Aorta (tissue), 5 donors: ENCODE data around the gene CLIC3. TPM values are rescaled to one million over a fixed set of nuclear protein-coding genes. Genes with fewer than 3 reads are reported as not detected.

Experiments
- ATAC-seq: fragments of 200-7000 bp; cut with Tn5 transposase; one replicate; pipeline ENCODE4 v1.9.1; 2022; ENCODE audit warnings: moderate library complexity; ENCODE audit not compliant: low FRiP score
- DNase-seq, 2 donors: peaks; one replicate each; pipeline ENCODE4 v3.0.0-alpha.2; 2020
- H3K27ac ChIP-seq, 2 donors: one replicate each; pipeline ENCODE4 v1.5.1; 2013; ENCODE audit warnings: low read length in 2 of 2, mild to moderate bottlenecking in 2 of 2, moderate library complexity in 2 of 2, control low read depth in 1 of 2, inconsistent platforms in 1 of 2, low read depth in 1 of 2
- H3K27me3 ChIP-seq, 2 donors: one replicate each; pipeline ENCODE4 v1.6.1; 2013; ENCODE audit warnings: control low read depth in 1 of 2, low read length in 1 of 2, mild to moderate bottlenecking in 1 of 2, moderate library complexity in 1 of 2; ENCODE audit not compliant: insufficient read depth in 2 of 2, control insufficient read depth in 1 of 2
- H3K36me3 ChIP-seq, 2 donors: one replicate each; pipeline ENCODE4 v1.6.1; 2013; ENCODE audit warnings: control low read depth in 1 of 2, low read length in 1 of 2, mild to moderate bottlenecking in 1 of 2; ENCODE audit not compliant: insufficient read depth in 2 of 2, control insufficient read depth in 1 of 2
- H3K4me1 ChIP-seq, 2 donors: one replicate each; pipeline ENCODE4 v1.6.1; 2013; ENCODE audit warnings: low read length in 2 of 2, control low read depth in 1 of 2, mild to moderate bottlenecking in 1 of 2, moderate library complexity in 1 of 2; ENCODE audit not compliant: insufficient read depth in 2 of 2, control insufficient read depth in 1 of 2
- H3K4me3 ChIP-seq, 2 donors: one replicate each; pipeline ENCODE4 v1.5.1; 2013; ENCODE audit warnings: low read length in 2 of 2, control low read depth in 1 of 2, mild to moderate bottlenecking in 1 of 2
- H3K9me3 ChIP-seq: one replicate; pipeline ENCODE4 v1.6.1; 2013; ENCODE audit warnings: mild to moderate bottlenecking, low read length; ENCODE audit not compliant: control insufficient read depth
- WGBS, 2 donors: extraction: QIAGEN DNeasy Blood & Tissue Kit; methylation state at CpG; one replicate each; pipeline ENCODE4 v1.1.7; 2013; 5-methylcytosine and 5-hydroxymethylcytosine counted together
- intact Hi-C, 2 donors: fragments of 100-400 bp; cut with DNase I; formaldehyde crosslinking; loops; one replicate each; pipeline versions ENCODE4 v1.14.2 to v1.15.0; 2022
- polyA plus RNA-seq, 2 donors: library from polyadenylated mRNA; stranded (reverse); fragments of 200-250 nt; gene quantifications; one replicate each; pipeline ENCODE4 v1.2.3, GENCODE V29; 2013
- total RNA-seq, 2 donors: library from RNA; stranded (reverse); fragmentation: NEBNext Ultra II Directional; extraction: Animal tissue kit (Norgen Biotek cat#: 25700); gene quantifications; one replicate each; pipeline ENCODE4 v1.2.1, GENCODE V29; 2021
- donor health status: healthy with polysubstance abuse.
- donor health status: Bipolar disorder and iron deficiency.
- donor health status: DM: no; HTN: no; CAD: no.
- donor health status: DM: no; HTN: no; CAD: no.
- donor health status: DM: yes; HTN: yes; CAD: no.

Gene CLIC3
- total and polyA plus RNA-seq, 4 donors, result 1.6 to 7.0 (median 5.3) TPM

GRCh38 chr9:136957461-136957860 lies 38.9 kb downstream of the CLIC3 start:
- 100% methylated on average over 1 of the region's 1 CpG for WGBS, 2 donors
- H3K27ac ChIP-seq, result no peak overlapping the region

GRCh38 chr9:136956604-136957003 lies 39.8 kb downstream of the CLIC3 start:
- ATAC-seq, result no peak

More at GRCh38 chr9:136957461-136957860, 38.9 kb downstream of the CLIC3 start:
- ATAC-seq (no peak), DNase-seq (no peak)
- no peaks in the 10 kb centered on the region for H3K36me3 ChIP-seq
- H3K4me3 ChIP-seq, result no peak overlapping the region
- H3K4me1 ChIP-seq, result no peaks in the 10 kb centered on the region
- H3K27me3 ChIP-seq, result no peaks in the 10 kb centered on the region
- intact Hi-C loops, result no loop called here
- H3K9me3 ChIP-seq, result no peaks in the 10 kb centered on the region

GRCh38 chr9:136955943-136956335 lies 40.4 kb downstream of the CLIC3 start:
- Histone ChIP-seq H3K36me3 (no peaks in the 10 kb centered on the region), H3K4me3 (no peak overlapping the region), H3K27me3 (no peaks in the 10 kb centered on the region), H3K27ac (no peak overlapping the region), H3K4me1 (no peaks in the 10 kb centered on the region), H3K9me3 (no peaks in the 10 kb centered on the region)
- 97 to 98% methylated on average over 9 of the region's 9 CpGs for WGBS, 2 donors
- intact Hi-C loops, result loop anchor here in 1 of 2 donors (2.0 kb wide), 1 partner anchor 41 kb away; the partner anchor contains the start of gene CLIC3
- no peak for ATAC-seq
- no peak for DNase-seq

More at GRCh38 chr9:136956604-136957003, 39.8 kb downstream of the CLIC3 start:
- Histone ChIP-seq H3K27ac (no peak overlapping the region), H3K27me3 (no peaks in the 10 kb centered on the region), H3K4me1 (no peaks in the 10 kb centered on the region), H3K9me3 (no peaks in the 10 kb centered on the region), H3K4me3 (no peak overlapping the region), H3K36me3 (no peaks in the 10 kb centered on the region)
- no peak for DNase-seq
- WGBS, 2 donors, result 96 to 100% methylated on average over 4 of the region's 4 CpGs
- intact Hi-C loops, result no loop called here

GRCh38 chr9:136955202-136955942 lies 41.0 kb downstream of the CLIC3 start:
- no peak for DNase-seq
- H3K27ac ChIP-seq, result no peak overlapping the region
- H3K27me3 ChIP-seq, result no peaks in the 10 kb centered on the region
- ATAC-seq, result no peak
- no peaks in the 10 kb centered on the region for H3K9me3 ChIP-seq
- intact Hi-C loops, result loop anchor here in 1 of 2 donors (2.0 kb wide), 1 partner anchor 41 kb away; the partner anchor contains the start of gene CLIC3
- no peak overlapping the region for H3K4me3 ChIP-seq
- no peaks in the 10 kb centered on the region for H3K36me3 ChIP-seq
- no peaks in the 10 kb centered on the region for H3K4me1 ChIP-seq
- WGBS, 2 donors, result 90 to 91% methylated on average over 14 of the region's 14 CpGs

GRCh38 chr9:136954270-136955083 lies 41.9 kb downstream of the CLIC3 start:
- no peak for ATAC-seq
- H3K27me3 ChIP-seq, result no peaks in the 10 kb centered on the region
- 87 to 92% methylated on average over 24 to 25 of the region's 25 CpGs for WGBS, 2 donors
- no peak overlapping the region for H3K27ac ChIP-seq
- intact Hi-C loops, result loop anchor here in 1 of 2 donors (2.0 to 5.0 kb wide), 2 partner anchors 42 to 78 kb away; partner anchors contain the start of genes CLIC3 and FUT7
- no peak for DNase-seq
- no peaks in the 10 kb centered on the region for H3K36me3 ChIP-seq
- H3K9me3 ChIP-seq, result no peaks in the 10 kb centered on the region
- H3K4me1 ChIP-seq, result no peaks in the 10 kb centered on the region
- H3K4me3 ChIP-seq, result no peak overlapping the region

- Histone ChIP-seq H3K4me1 (no peaks in the 10 kb centered on the region), H3K27me3 (no peaks in the 10 kb centered on the region), H3K27ac (no peak overlapping the region), H3K36me3 (no peaks in the 10 kb centered on the region), H3K9me3 (no peaks in the 10 kb centered on the region), H3K4me3 (no peak overlapping the region)
- WGBS, 2 donors, result 83 to 91% methylated on average over 17 to 19 of the region's 19 CpGs
- ATAC-seq (no peak), DNase-seq (no peak)
- intact Hi-C loops, result loop anchor here in 1 of 2 donors (2.0 to 5.0 kb wide), 2 partner anchors 43 to 78 kb away; partner anchors contain the start of genes CLIC3 and FUT7
Observed at GRCh38 chr9:136953771-136954269, 42.5 kb downstream of the CLIC3 start.

GRCh38 chr9:136952876-136953770 lies 43.2 kb downstream of the CLIC3 start:
- Histone ChIP-seq H3K4me1 (no peaks in the 10 kb centered on the region), H3K27ac (no peak overlapping the region), H3K27me3 (no peaks in the 10 kb centered on the region), H3K9me3 (no peaks in the 10 kb centered on the region), H3K36me3 (no peaks in the 10 kb centered on the region), H3K4me3 (no peak overlapping the region)
- DNase-seq (no peak), ATAC-seq (no peak)
- 91 to 92% methylated on average over 44 of the region's 44 CpGs for WGBS, 2 donors
- intact Hi-C loops, result loop anchor here in 1 of 2 donors (5.0 kb wide), 1 partner anchor 79 kb away; the partner anchor contains the start of gene FUT7
